Diencephalon (tissue), 1 donor: ENCODE results near the gene EIF2S3B. TPM values are rescaled to one million over a fixed set of nuclear protein-coding genes. Genes with fewer than 3 reads are reported as not detected.

Experiments used
- small RNA-seq: library from RNA; depleted of rRNA; stranded (forward); fragments of <200 nt; gene quantifications from one replicate; pipeline ENCODE3, GENCODE V24; 2014
- total RNA-seq: library from RNA; depleted of rRNA; stranded (reverse); fragments of >200 nt; gene quantifications from one replicate; pipeline ENCODE4 v1.2.3, GENCODE V29; 2014

EIF2S3B gene
- total RNA-seq = 0.92 TPM

GRCh38 chr12:10505620-10506019 lies at the start of gene EIF2S3B:
EIF2S3B (plus strand) TSS chr12:10505890; CDS start chr12:10505903, 13 bp downstream.

Small RNA genes lying within 50 kb of the gene (small RNA-seq; reads per million reads assigned to genes)
- not detected for gene SLC25A39P2

Other genes starting within 250 kb of the EIF2S3B start
- under 0.01 TPM for gene KLRD1, start 198.0 kb upstream of the EIF2S3B start, total RNA-seq
- gene KLRK1, start 115.8 kb upstream of the EIF2S3B start, total RNA-seq = 0.92 TPM
- gene KLRC4, start 96.1 kb upstream of the EIF2S3B start, total RNA-seq = 1.2 TPM
- 5.5 TPM for gene KLRC3, start 85.3 kb upstream of the EIF2S3B start, total RNA-seq
- gene KLRC2, start 69.9 kb upstream of the EIF2S3B start, total RNA-seq = 4.4 TPM
- gene KLRC1, start 52.5 kb upstream of the EIF2S3B start, total RNA-seq = not detected
- 15.9 TPM for gene MAGOHB, start 107.7 kb downstream of the EIF2S3B start, total RNA-seq
- gene STYK1, start 168.2 kb downstream of the EIF2S3B start, total RNA-seq = 18.7 TPM
- 14.8 TPM for gene YBX3, start 217.4 kb downstream of the EIF2S3B start, total RNA-seq